ENCODE data around the gene ICAM1. TPM values are rescaled to one million over a fixed set of nuclear protein-coding genes. Genes with fewer than 3 reads are reported as not detected.

The ICAM1 gene
- total RNA-seq, 4 donors from 2014 or later, result 8.1 to 37.6 (median 19.7) TPM

- H3K36me3 ChIP-seq, result no peaks in the 10 kb centered on the region
- peaks cover 29 to 69% of the 10 kb centered on the region in 2 donors for H3K4me1 ChIP-seq
- 15 to 32% methylated on average over 15 to 17 of the region's 49 CpGs for WGBS, 2 donors
- intact Hi-C loops (cut with DNase I), result no loop called here
- H3K9me3 ChIP-seq, result no peaks in the 10 kb centered on the region
- H3K27ac ChIP-seq, result no peak overlapping the region
- DNase-seq, result no peak
- peaks cover 45% of the 10 kb centered on the region for H3K27me3 ChIP-seq
- no peak for TF ChIP-seq POLR2A (IDR thresholded peaks at IDR 0.05)
- no peak overlapping the region for H3K4me3 ChIP-seq (replicated peaks in 1 of 3)
Measured at GRCh38 chr19:10293637-10294367, 22.9 kb downstream of the ICAM1 start.

GRCh38 chr19:10294368-10294697 lies 23.4 kb downstream of the ICAM1 start:
- no peaks in the 10 kb centered on the region for H3K9me3 ChIP-seq
- TF ChIP-seq CTCF (IDR thresholded peaks at IDR 0.05) (peak in 1 of 6 experiments; percentile 4), POLR2A (IDR thresholded peaks at IDR 0.05) (no peak)
- no peak overlapping the region for H3K4me3 ChIP-seq (replicated peaks in 1 of 3)
- no peaks in the 10 kb centered on the region for H3K36me3 ChIP-seq
- H3K4me1 ChIP-seq, result peaks cover 25 to 64% of the 10 kb centered on the region in 2 donors
- intact Hi-C loops (cut with DNase I), result no loop called here
- H3K27me3 ChIP-seq, result peaks cover 40% of the 10 kb centered on the region
- peak; percentile 60 to 70 for DNase-seq
- no peak overlapping the region for H3K27ac ChIP-seq
- WGBS, 2 donors, result 9 to 33% methylated on average over 5 to 11 of the region's 25 CpGs

GRCh38 chr19:10295305-10295846 lies 24.5 kb downstream of the ICAM1 start:
- Histone ChIP-seq H3K27ac (no peak overlapping the region), H3K4me1 (peaks cover 17 to 54% of the 10 kb centered on the region in 2 donors), H3K36me3 (no peaks in the 10 kb centered on the region), H3K4me3 (replicated peaks in 1 of 3) (peak overlapping the region in 1 of 3 donors; percentile 27), H3K9me3 (no peaks in the 10 kb centered on the region), H3K27me3 (peaks cover 33% of the 10 kb centered on the region)
- TF ChIP-seq POLR2A (IDR thresholded peaks at IDR 0.05) (peak in 1 of 2 donors; percentile 6), CTCF (IDR thresholded peaks at IDR 0.05) (peak in 1 of 6 experiments; percentile 11)
- intact Hi-C loops (cut with DNase I), result no loop called here
- DNase-seq, result peak; percentile 79 to 81
- WGBS, 2 donors, result 1 to 7% methylated on average over 13 to 16 of the region's 48 CpGs

- H3K27ac ChIP-seq, result no peak overlapping the region
- 7 to 13% methylated on average over 10 to 20 of the region's 58 CpGs for WGBS, 2 donors
- TF ChIP-seq CTCF (IDR thresholded peaks at IDR 0.05) (no peak), POLR2A (IDR thresholded peaks at IDR 0.05) (no peak)
- H3K9me3 ChIP-seq, result no peaks in the 10 kb centered on the region
- no peaks in the 10 kb centered on the region for H3K36me3 ChIP-seq
- intact Hi-C loops (cut with DNase I), result no loop called here
- H3K4me1 ChIP-seq, result peaks cover 15 to 47% of the 10 kb centered on the region in 2 donors
- H3K27me3 ChIP-seq, result peaks cover 28% of the 10 kb centered on the region
- no peak for DNase-seq
- peak overlapping the region in 1 of 3 donors; percentile 27 for H3K4me3 ChIP-seq (replicated peaks in 1 of 3)
Measured at GRCh38 chr19:10295847-10296591, 25.1 kb downstream of the ICAM1 start.

GRCh38 chr19:10299545-10300458 lies 28.9 kb downstream of the ICAM1 start:
- no peak overlapping the region for H3K4me3 ChIP-seq (replicated peaks in 1 of 3)
- no peaks in the 10 kb centered on the region for H3K9me3 ChIP-seq
- intact Hi-C loops (cut with DNase I), result no loop called here
- H3K27ac ChIP-seq, result no peak overlapping the region
- WGBS, 2 donors, result 58 to 59% methylated on average over 14 of the region's 14 CpGs
- peaks cover 3 to 16% of the 10 kb centered on the region in 2 donors for H3K4me1 ChIP-seq
- DNase-seq, result no peak
- H3K36me3 ChIP-seq, result no peaks in the 10 kb centered on the region
- peaks cover 4% of the 10 kb centered on the region for H3K27me3 ChIP-seq
- TF ChIP-seq CTCF (IDR thresholded peaks at IDR 0.05) (no peak), POLR2A (IDR thresholded peaks at IDR 0.05) (no peak)

All from thyroid gland (tissue), 4 donors.